K562 (cell line): ENCODE measurements around the gene TRIP6. TPM values are rescaled to one million over a fixed set of nuclear protein-coding genes. Genes with fewer than 3 reads are reported as not detected.

Experiments
- BCOR ChIP-seq: fragments of 450-650 bp; IDR thresholded peaks from 2 replicates; pipeline ENCODE4 v1.6.1; 2016
- DMBX1 ChIP-seq: fragments of 250-450 bp; sonication (Bioruptor Pico); IDR thresholded peaks from 2 replicates; pipeline ENCODE4 v1.8.0; 2022; ENCODE audit warnings: inconsistent platforms, mild to moderate bottlenecking, moderate library complexity, borderline replicate concordance
- E2F3 ChIP-seq: fragments of 250-450 bp; sonication (Bioruptor Pico); IDR thresholded peaks from 2 replicates; pipeline ENCODE4 v1.4.0; 2020; ENCODE audit warnings: mild to moderate bottlenecking
- KLF10 ChIP-seq: fragments of 250-450 bp; sonication (Bioruptor Pico); IDR thresholded peaks from 2 replicates; pipeline ENCODE4 v1.6.1; 2021; ENCODE audit warnings: matching md5 sums
- NEUROD1 ChIP-seq: fragments of 150-350 bp; IDR thresholded peaks from 2 replicates; pipeline ENCODE4 v1.6.1; 2014; ENCODE audit warnings: borderline replicate concordance, low read length, low read depth; ENCODE audit not compliant: partially characterized antibody
- NR2C1 ChIP-seq, 2 experiments: fragments of 450-650 bp; IDR thresholded peaks; 2 replicates each; pipeline ENCODE4 v1.6.1; 2017; ENCODE audit warnings: mild to moderate bottlenecking in 2 of 2, antibody characterized with exemption in 1 of 2, inconsistent platforms in 1 of 2, missing compliant biosample characterization in 1 of 2, missing genetic modification characterization in 1 of 2
- NR4A1 ChIP-seq, 2 experiments: fragments of 250-450 bp in 1 of 2; fragments of 450-650 bp in 1 of 2; sonication (Bioruptor Pico) in 1 of 2; IDR thresholded peaks; 2 replicates each; pipeline versions ENCODE4 v1.4.0 to v1.6.1; 2016 to 2020; ENCODE audit warnings: mild to moderate bottlenecking in 2 of 2, missing compliant biosample characterization in 1 of 2, missing genetic modification characterization in 1 of 2, moderate library complexity in 1 of 2
- PURB ChIP-seq: sonication (generic); formaldehyde crosslinking; IDR thresholded peaks from 2 replicates; pipeline ENCODE4 v1.9.0; 2021; ENCODE audit warnings: low read depth, mild to moderate bottlenecking, missing genetic modification reagents
- SPI1 ChIP-seq: IDR thresholded peaks from 2 replicates; pipeline ENCODE4 v1.6.1; 2011; ENCODE audit warnings: low read depth, low read length, control low read depth, borderline replicate concordance
- TAF1 ChIP-seq: IDR thresholded peaks from 2 replicates; pipeline ENCODE4 v1.6.1; 2011; ENCODE audit warnings: mild to moderate bottlenecking, low read length, moderate library complexity; ENCODE audit not compliant: insufficient read depth, control insufficient read depth, severe bottlenecking; ENCODE audit errors: extremely low read depth
- YY1 ChIP-seq, 3 experiments: IDR thresholded peaks; 2 replicates each; pipeline ENCODE4 v1.6.1; 2011; ENCODE audit warnings: low read length in 2 of 3, mild to moderate bottlenecking in 2 of 3, moderate library complexity in 2 of 3, borderline replicate concordance in 1 of 3, control low read depth in 1 of 3, low read depth in 1 of 3; ENCODE audit not compliant: insufficient read depth in 3 of 3, insufficient replicate concordance in 2 of 3, control insufficient read depth in 1 of 3, insufficient read length in 1 of 3; ENCODE audit errors: extremely low read depth in 1 of 3
- ZNF583 ChIP-seq: fragments of 250-450 bp; sonication (Bioruptor Pico); IDR thresholded peaks from 2 replicates; pipeline ENCODE4 v1.4.0; 2020
- ZNF79 ChIP-seq: fragments of 250-450 bp; sonication (Bioruptor Pico); IDR thresholded peaks from 2 replicates; pipeline ENCODE4 v1.4.0; 2020; ENCODE audit warnings: low read depth, mild to moderate bottlenecking, moderate library complexity
- polyA plus RNA-seq, 8 experiments: library from polyadenylated mRNA; depleted of rRNA in 4 of 8; stranded (reverse) in 5 of 8; unstranded in 3 of 8; fragments of >200 nt; fragmentation: Nextera tagmentation in 2 of 8; fragmentation: Illumina TruSeq in 1 of 8; extraction: Ambion mirVana in 2 of 8; extraction: Trizol in 1 of 8; gene quantifications; 2 replicates each; pipeline versions ENCODE4 v1.2.1 to v1.2.3, GENCODE V29; 2011 to 2014; ENCODE audit warnings: inconsistent platforms in 1 of 8, missing spikeins in 1 of 8
- total RNA-seq, 7 experiments: library from RNA; depleted of rRNA in 6 of 7; stranded (reverse); fragments of >200 nt in 6 of 7; fragmentation: Illumina TruSeq in 2 of 7; extraction: Trizol in 2 of 7; gene quantifications; 2 replicates each; pipeline versions ENCODE4 v1.2.1 to v1.2.3, GENCODE V29; 2011 to 2021; ENCODE audit warnings: low replicate concordance in 1 of 7
- TF ChIP-seq, protein P1 (sequence below): fragments of 450-650 bp; formaldehyde crosslinking; IDR thresholded peaks from 2 replicates; pipeline ENCODE4 v1.4.0; 2020; ENCODE audit warnings: mild to moderate bottlenecking, moderate library complexity
- TF ChIP-seq, protein P2 (sequence below): fragments of 200-400 bp; formaldehyde crosslinking; IDR thresholded peaks from 2 replicates; pipeline ENCODE4 v1.6.1; 2017; ENCODE audit warnings: mild to moderate bottlenecking, low read depth, low read length, moderate library complexity
- TF ChIP-seq, protein P3 (sequence below), 2 experiments: fragments of 250-450 bp in 1 of 2; fragments of 450-650 bp in 1 of 2; sonication (Bioruptor Pico) in 1 of 2; IDR thresholded peaks; 2 replicates each; pipeline versions ENCODE4 v1.6.1 to v1.8.0; 2016 to 2021; ENCODE audit warnings: mild to moderate bottlenecking in 2 of 2, moderate library complexity in 2 of 2, missing compliant biosample characterization in 1 of 2, missing genetic modification characterization in 1 of 2
- TF ChIP-seq, protein P4 (sequence below): fragments of 150-350 bp; conservative IDR thresholded peaks from 2 replicates; pipeline ENCODE4 v1.6.1; 2014; ENCODE audit warnings: low read length

The TRIP6 gene
- total and polyA plus RNA-seq, 9 of the 15 experiments (the other 6 are each of a cell fraction or from before 2014, with no cell fraction given) = 5.9 to 141 (median 54.0) TPM

DNA sequence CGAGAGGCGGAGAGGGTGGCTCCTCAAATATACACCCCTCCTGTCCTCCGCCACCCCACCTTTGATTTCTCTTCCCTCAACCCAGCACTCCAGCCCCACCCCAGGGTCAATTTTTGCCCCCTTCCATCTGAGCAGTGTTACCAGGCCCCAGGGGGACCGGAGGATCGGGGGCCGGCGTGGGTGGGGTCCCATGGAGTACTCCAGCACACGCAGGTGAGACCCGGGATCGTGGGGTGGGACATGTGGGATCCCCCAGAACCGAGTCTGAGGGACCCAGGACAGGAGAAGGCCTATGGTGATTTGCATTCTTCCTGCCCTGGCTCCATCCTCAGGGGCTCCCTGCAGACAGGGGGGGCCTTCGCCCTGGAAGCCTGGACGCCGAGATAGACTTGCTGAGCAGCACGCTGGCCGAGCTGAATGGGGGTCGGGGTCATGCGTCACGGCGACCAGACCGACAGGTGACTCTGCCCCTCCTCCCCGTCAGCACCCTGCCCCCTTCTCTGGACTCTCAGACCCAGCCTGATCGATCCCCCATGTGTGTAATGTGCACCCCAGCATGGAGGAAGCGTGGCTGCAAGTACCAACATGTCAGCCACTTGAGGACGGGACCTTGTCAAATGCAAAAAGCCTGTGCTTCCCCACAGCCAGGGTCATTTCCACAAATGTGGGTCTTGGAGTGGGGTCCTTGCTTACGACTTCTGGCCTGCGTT, 744 bp downstream of the TRIP6 start (continued):
- TF ChIP-seq, protein P1, sequence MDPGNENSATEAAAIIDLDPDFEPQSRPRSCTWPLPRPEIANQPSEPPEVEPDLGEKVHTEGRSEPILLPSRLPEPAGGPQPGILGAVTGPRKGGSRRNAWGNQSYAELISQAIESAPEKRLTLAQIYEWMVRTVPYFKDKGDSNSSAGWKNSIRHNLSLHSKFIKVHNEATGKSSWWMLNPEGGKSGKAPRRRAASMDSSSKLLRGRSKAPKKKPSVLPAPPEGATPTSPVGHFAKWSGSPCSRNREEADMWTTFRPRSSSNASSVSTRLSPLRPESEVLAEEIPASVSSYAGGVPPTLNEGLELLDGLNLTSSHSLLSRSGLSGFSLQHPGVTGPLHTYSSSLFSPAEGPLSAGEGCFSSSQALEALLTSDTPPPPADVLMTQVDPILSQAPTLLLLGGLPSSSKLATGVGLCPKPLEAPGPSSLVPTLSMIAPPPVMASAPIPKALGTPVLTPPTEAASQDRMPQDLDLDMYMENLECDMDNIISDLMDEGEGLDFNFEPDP (CRISPR knock-in tag) = no peak
- TF ChIP-seq, protein P2, sequence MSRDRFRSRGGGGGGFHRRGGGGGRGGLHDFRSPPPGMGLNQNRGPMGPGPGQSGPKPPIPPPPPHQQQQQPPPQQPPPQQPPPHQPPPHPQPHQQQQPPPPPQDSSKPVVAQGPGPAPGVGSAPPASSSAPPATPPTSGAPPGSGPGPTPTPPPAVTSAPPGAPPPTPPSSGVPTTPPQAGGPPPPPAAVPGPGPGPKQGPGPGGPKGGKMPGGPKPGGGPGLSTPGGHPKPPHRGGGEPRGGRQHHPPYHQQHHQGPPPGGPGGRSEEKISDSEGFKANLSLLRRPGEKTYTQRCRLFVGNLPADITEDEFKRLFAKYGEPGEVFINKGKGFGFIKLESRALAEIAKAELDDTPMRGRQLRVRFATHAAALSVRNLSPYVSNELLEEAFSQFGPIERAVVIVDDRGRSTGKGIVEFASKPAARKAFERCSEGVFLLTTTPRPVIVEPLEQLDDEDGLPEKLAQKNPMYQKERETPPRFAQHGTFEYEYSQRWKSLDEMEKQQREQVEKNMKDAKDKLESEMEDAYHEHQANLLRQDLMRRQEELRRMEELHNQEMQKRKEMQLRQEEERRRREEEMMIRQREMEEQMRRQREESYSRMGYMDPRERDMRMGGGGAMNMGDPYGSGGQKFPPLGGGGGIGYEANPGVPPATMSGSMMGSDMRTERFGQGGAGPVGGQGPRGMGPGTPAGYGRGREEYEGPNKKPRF = no peak
- TF ChIP-seq PURB (CRISPR knock-in tag) (no peak), NR4A1 (CRISPR knock-in tag; IDR thresholded peaks at IDR 0.05) (no peak), NR4A1 (tag; IDR thresholded peaks at IDR 0.05) (peak; percentile 63; the same call in 1 of the 2 replicates), E2F3 (CRISPR knock-in tag) (peak; percentile 43; the same call in 1 of the 2 replicates), BCOR (no peak), KLF10 (CRISPR knock-in tag) (no peak), NR2C1 (IDR thresholded peaks at IDR 0.05) (no peak), NR2C1 (tag; IDR thresholded peaks at IDR 0.05) (peak; percentile 35; the same call in 1 of the 2 replicates), DMBX1 (peak; percentile 28; the same call in 1 of the 2 replicates), TAF1 (peak; percentile 10), SPI1 (no peak), YY1 (IDR thresholded peaks at IDR 0.05; ENCODE audit: borderline replicate concordance in 1 of 3, control insufficient read depth in 1 of 3, extremely low read depth in 1 of 3, insufficient read depth in 3 of 3, insufficient read length in 1 of 3, insufficient replicate concordance in 2 of 3, low read depth in 1 of 3, low read length in 2 of 3) (peak in 1 of 3 experiments; percentile 48), ZNF79 (CRISPR knock-in tag) (no peak), NEUROD1 (no peak), ZNF583 (CRISPR knock-in tag) (0 out of 2 replicates have a peak, but pooled peaks have one; percentile 22)
- TF ChIP-seq, protein P3, sequence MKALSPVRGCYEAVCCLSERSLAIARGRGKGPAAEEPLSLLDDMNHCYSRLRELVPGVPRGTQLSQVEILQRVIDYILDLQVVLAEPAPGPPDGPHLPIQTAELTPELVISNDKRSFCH (CRISPR knock-in tag; IDR thresholded peaks at IDR 0.05) = no peak
- TF ChIP-seq, protein P3 (tag; IDR thresholded peaks at IDR 0.05) = no peak
- TF ChIP-seq, protein P4, sequence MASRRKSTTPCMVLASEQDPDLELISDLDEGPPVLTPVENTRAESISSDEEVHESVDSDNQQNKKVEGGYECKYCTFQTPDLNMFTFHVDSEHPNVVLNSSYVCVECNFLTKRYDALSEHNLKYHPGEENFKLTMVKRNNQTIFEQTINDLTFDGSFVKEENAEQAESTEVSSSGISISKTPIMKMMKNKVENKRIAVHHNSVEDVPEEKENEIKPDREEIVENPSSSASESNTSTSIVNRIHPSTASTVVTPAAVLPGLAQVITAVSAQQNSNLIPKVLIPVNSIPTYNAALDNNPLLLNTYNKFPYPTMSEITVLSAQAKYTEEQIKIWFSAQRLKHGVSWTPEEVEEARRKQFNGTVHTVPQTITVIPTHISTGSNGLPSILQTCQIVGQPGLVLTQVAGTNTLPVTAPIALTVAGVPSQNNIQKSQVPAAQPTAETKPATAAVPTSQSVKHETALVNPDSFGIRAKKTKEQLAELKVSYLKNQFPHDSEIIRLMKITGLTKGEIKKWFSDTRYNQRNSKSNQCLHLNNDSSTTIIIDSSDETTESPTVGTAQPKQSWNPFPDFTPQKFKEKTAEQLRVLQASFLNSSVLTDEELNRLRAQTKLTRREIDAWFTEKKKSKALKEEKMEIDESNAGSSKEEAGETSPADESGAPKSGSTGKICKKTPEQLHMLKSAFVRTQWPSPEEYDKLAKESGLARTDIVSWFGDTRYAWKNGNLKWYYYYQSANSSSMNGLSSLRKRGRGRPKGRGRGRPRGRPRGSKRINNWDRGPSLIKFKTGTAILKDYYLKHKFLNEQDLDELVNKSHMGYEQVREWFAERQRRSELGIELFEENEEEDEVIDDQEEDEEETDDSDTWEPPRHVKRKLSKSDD = no peak
